CD4-positive, alpha-beta T cell (primary cell): Measurements from ENCODE around the gene PXDN. TPM values are rescaled to one million over a fixed set of nuclear protein-coding genes. Genes with fewer than 3 reads are reported as not detected.

ENCODE experiments used
- ATAC-seq: fragments of 200-7000 bp; cut with Tn5 transposase; one replicate; pipeline ENCODE4 v1.10.0; 2022; ENCODE audit warnings: mild to moderate bottlenecking; ENCODE audit not compliant: poor library complexity
- CTCF ChIA-PET: fragments of 350-600 bp; sonication (Branson Sonifier 250); formaldehyde crosslinking; loops from one replicate; lab custom pipeline; 2021; ENCODE audit warnings: antibody characterized with exemption, inconsistent platforms; lab: Charles Lee
- POLR2A ChIA-PET: fragments of 350-600 bp; sonication (Branson Sonifier 250); formaldehyde crosslinking; loops from one replicate; lab custom pipeline; 2021; ENCODE audit warnings: antibody characterized with exemption, inconsistent platforms; lab: Charles Lee
- DNase-seq, 14 experiments: peaks; one replicate each; pipeline ENCODE4 v3.0.0-alpha.2; 2013 to 2020; ENCODE audit warnings: mixed read lengths in 2 of 14
- H3K27ac ChIP-seq, 2 donors: one replicate each; pipeline versions ENCODE4 v1.5.1 to v1.7.0; 2013; ENCODE audit warnings: low read length in 2 of 2, low read depth in 1 of 2, mild to moderate bottlenecking in 1 of 2
- H3K27me3 ChIP-seq, 2 experiments: 1 replicate in 1 of 2; 2 replicates in 1 of 2; pipeline versions ENCODE4 v1.6.1 to v1.7.0; 2013; ENCODE audit warnings: low read length in 2 of 2, control low read depth in 1 of 2, mild to moderate bottlenecking in 1 of 2, moderate library complexity in 1 of 2; ENCODE audit not compliant: insufficient read depth in 2 of 2, control insufficient read depth in 1 of 2
- H3K36me3 ChIP-seq: one replicate; pipeline ENCODE4 v1.6.1; 2013; ENCODE audit warnings: low read length, control low read depth; ENCODE audit not compliant: insufficient read depth
- H3K4me1 ChIP-seq: one replicate; pipeline ENCODE4 v1.6.1; 2013; ENCODE audit warnings: low read length, control low read depth; ENCODE audit not compliant: insufficient read depth
- H3K4me3 ChIP-seq: one replicate; pipeline ENCODE4 v1.5.1; 2013; ENCODE audit warnings: mild to moderate bottlenecking, low read length, moderate library complexity
- H3K9me3 ChIP-seq, 2 experiments: 1 replicate in 1 of 2; 2 replicates in 1 of 2; pipeline versions ENCODE4 v1.6.1 to v1.7.0; 2013; ENCODE audit warnings: low read length in 2 of 2, mild to moderate bottlenecking in 2 of 2, control low read depth in 1 of 2, moderate library complexity in 1 of 2; ENCODE audit not compliant: control insufficient read depth in 1 of 2, insufficient read depth in 1 of 2
- H3K27ac Mint-ChIP-seq: one replicate; pipeline ENCODE4 v1.8.0; 2020; ENCODE audit warnings: mixed read lengths
- H3K27me3 Mint-ChIP-seq: one replicate; pipeline ENCODE4 v1.8.0; 2021; ENCODE audit warnings: mixed read lengths
- H3K36me3 Mint-ChIP-seq: one replicate; pipeline ENCODE4 v1.8.0; 2021; ENCODE audit warnings: low read depth, mixed read lengths
- H3K4me1 Mint-ChIP-seq: one replicate; pipeline ENCODE4 v1.8.0; 2021; ENCODE audit warnings: low read depth, mixed read lengths
- H3K4me3 Mint-ChIP-seq: one replicate; pipeline ENCODE4 v1.8.0; 2020; ENCODE audit warnings: mild to moderate bottlenecking, mixed read lengths
- H3K9me3 Mint-ChIP-seq: one replicate; pipeline ENCODE4 v1.8.0; 2020; ENCODE audit warnings: mixed read lengths
- intact Hi-C, 2 experiments: fragments of 100-400 bp; cut with DNase I in 1 of 2; cut with micrococcal nuclease in 1 of 2; formaldehyde crosslinking; loops; one replicate each; pipeline versions ENCODE4 v1.15.1 to v1.9.0; 2023 to 2025; cut with DNase I, micrococcal nuclease
- total RNA-seq, 174 experiments: library from RNA in 2 of 174; stranded (reverse) in 2 of 174; gene quantifications; one replicate each; pipeline ENCODE4 v1.2.3 and lab custom pipeline; 2021 to 2026
- TF ChIP-seq, protein P1 (sequence below): fragments of 200-600 bp; IDR thresholded peaks from one replicate; pipeline ENCODE4 v1.8.0; 2022; ENCODE audit warnings: antibody characterized with exemption, mild to moderate bottlenecking

PXDN gene
- total RNA-seq, 2 experiments from 2014 or later: 0.47 to 0.84 TPM

DNA sequence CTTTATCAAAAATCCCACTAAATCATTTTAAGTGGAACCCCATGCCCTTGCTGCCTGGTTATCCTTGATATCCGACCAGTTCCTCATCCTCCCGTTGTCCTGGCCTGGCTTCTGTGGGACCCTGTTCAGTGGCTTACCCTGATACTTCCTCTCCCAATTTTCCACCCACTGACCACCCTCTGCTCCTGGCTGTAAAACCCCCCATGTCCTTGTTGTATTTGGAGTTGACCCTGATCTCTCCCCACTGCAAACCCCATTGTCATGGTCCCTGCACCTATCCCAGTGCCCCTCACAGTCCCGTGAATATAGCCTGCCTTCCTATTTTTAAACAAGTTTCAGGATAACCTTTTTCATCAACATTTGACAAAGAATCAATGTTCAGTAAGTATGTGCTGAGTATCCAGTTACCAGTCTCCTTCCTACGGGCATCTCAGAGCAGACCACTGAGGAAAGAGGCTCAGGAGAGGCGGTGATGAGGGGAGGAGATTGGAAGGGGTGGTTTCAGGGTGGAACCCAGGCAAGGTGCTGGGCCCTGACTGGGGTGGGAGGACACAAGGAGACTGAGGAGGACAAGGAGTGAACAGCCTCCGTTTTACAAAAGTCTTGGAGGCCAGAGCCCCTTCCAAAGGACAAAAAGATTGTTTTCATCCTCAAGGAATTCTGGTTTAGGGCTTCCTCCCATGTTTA lies 131.8 kb downstream of the PXDN start:
- H3K27ac Mint-ChIP-seq: no peak overlapping the region
- no peak overlapping the region for H3K4me3 Mint-ChIP-seq
- Histone ChIP-seq H3K4me1 (no peaks in the 10 kb centered on the region), H3K27ac (no peak overlapping the region), H3K4me3 (no peak overlapping the region), H3K27me3 (no peaks in the 10 kb centered on the region), H3K9me3 (no peaks in the 10 kb centered on the region), H3K36me3 (no peaks in the 10 kb centered on the region)
- H3K27me3 Mint-ChIP-seq: peaks cover 4% of the 10 kb centered on the region
- no peak for ATAC-seq
- no peaks in the 10 kb centered on the region for H3K4me1 Mint-ChIP-seq
- intact Hi-C loops: no loop called here
- CTCF ChIA-PET: no interaction called here
- H3K36me3 Mint-ChIP-seq: no peaks in the 10 kb centered on the region
- POLR2A ChIA-PET: no interaction called here
- TF ChIP-seq, protein P1, sequence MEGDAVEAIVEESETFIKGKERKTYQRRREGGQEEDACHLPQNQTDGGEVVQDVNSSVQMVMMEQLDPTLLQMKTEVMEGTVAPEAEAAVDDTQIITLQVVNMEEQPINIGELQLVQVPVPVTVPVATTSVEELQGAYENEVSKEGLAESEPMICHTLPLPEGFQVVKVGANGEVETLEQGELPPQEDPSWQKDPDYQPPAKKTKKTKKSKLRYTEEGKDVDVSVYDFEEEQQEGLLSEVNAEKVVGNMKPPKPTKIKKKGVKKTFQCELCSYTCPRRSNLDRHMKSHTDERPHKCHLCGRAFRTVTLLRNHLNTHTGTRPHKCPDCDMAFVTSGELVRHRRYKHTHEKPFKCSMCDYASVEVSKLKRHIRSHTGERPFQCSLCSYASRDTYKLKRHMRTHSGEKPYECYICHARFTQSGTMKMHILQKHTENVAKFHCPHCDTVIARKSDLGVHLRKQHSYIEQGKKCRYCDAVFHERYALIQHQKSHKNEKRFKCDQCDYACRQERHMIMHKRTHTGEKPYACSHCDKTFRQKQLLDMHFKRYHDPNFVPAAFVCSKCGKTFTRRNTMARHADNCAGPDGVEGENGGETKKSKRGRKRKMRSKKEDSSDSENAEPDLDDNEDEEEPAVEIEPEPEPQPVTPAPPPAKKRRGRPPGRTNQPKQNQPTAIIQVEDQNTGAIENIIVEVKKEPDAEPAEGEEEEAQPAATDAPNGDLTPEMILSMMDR: no peak
- DNase-seq: no peak
- no peaks in the 10 kb centered on the region for H3K9me3 Mint-ChIP-seq

DNA sequence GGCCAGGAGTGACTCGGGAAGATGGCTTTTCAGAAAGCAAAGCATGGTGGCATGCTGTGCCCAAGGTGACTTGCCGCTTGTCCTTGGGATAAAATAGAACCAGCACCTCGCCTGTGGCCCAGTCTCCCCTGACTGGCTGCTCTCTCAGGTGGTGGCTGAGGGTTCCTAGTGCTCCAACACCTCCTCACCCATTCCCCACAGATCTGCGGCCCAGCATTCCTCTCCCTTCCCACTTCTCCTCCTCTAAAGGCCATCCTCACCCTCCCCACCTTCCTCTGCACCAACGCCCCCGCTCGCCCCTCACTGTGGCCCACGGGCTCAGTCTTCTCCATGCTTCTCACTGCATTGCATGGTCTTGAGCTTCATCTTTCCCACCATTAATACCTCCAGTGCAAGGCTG lies 132.4 kb downstream of the PXDN start:
- Histone ChIP-seq H3K4me3 (no peak overlapping the region), H3K4me1 (no peaks in the 10 kb centered on the region), H3K9me3 (no peaks in the 10 kb centered on the region), H3K27ac (no peak overlapping the region), H3K27me3 (no peaks in the 10 kb centered on the region), H3K36me3 (no peaks in the 10 kb centered on the region)
- no peaks in the 10 kb centered on the region for H3K4me1 Mint-ChIP-seq
- no peak overlapping the region for H3K27ac Mint-ChIP-seq
- no peak for DNase-seq
- peaks cover 4% of the 10 kb centered on the region for H3K27me3 Mint-ChIP-seq
- H3K36me3 Mint-ChIP-seq: no peaks in the 10 kb centered on the region
- TF ChIP-seq, protein P1: no peak
- intact Hi-C loops: no loop called here
- POLR2A ChIA-PET: no interaction called here
- no peaks in the 10 kb centered on the region for H3K9me3 Mint-ChIP-seq
- no peak for ATAC-seq
- CTCF ChIA-PET: no interaction called here
- no peak overlapping the region for H3K4me3 Mint-ChIP-seq

DNA sequence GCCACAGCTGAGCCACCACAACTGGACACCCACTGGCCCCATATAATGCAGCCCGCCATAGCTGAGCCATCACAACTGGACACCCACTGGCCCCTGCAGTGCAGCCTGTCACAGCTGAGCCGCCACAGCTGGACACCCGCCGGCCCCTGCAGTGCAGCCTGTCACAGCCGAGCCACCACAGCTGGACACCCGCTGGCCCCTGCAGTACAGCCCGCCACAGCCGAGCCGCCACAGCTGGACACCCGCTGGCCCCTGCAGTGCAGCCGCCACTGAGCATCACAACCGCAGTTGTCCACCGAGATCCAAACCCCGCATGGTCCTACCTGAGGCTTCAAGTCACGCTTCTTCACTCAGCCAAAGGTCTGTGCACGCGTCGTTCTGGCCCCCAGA lies 134.2 kb downstream of the PXDN start:
- no peak overlapping the region for H3K4me3 ChIP-seq
- Mint-ChIP-seq H3K36me3 (no peaks in the 10 kb centered on the region), H3K27ac (no peak overlapping the region), H3K4me1 (no peaks in the 10 kb centered on the region), H3K4me3 (no peak overlapping the region), H3K9me3 (no peaks in the 10 kb centered on the region), H3K27me3 (peaks cover 4% of the 10 kb centered on the region)
- H3K27ac ChIP-seq: no peak overlapping the region
- no peaks in the 10 kb centered on the region for H3K9me3 ChIP-seq
- no peaks in the 10 kb centered on the region for H3K27me3 ChIP-seq
- CTCF ChIA-PET: no interaction called here
- DNase-seq: no peak
- no peaks in the 10 kb centered on the region for H3K4me1 ChIP-seq
- intact Hi-C loops: no loop called here
- POLR2A ChIA-PET: no interaction called here
- ATAC-seq: no peak
- TF ChIP-seq, protein P1: no peak
- H3K36me3 ChIP-seq: no peaks in the 10 kb centered on the region
